SK-N-SH (cell line): Measurements from ENCODE around the gene OGDH. TPM values are rescaled to one million over a fixed set of nuclear protein-coding genes. Genes with fewer than 3 reads are reported as not detected.

Experiments used
- CTCF ChIA-PET: fragments of 300-600, 350-600 bp; formaldehyde crosslinking; extraction: SDS; loops from one replicate; lab custom pipeline; 2021; lab: Yijun Ruan, JAX
- POLR2A ChIA-PET: fragments of 350-600 bp; sonication (Branson Sonifier 250); formaldehyde crosslinking; extraction: SDS; loops from one replicate; lab custom pipeline; 2020; ENCODE audit warnings: antibody characterized with exemption, inconsistent platforms; lab: Yijun Ruan, JAX
- DNase-seq: peaks from one replicate; pipeline ENCODE4 v3.0.0; 2012
- H2AFZ ChIP-seq: fragments of 200-600 bp; sonication (generic); 2 replicates; pipeline ENCODE4 v1.8.1; 2016; ENCODE audit warnings: antibody characterized with exemption, mild to moderate bottlenecking, low read depth
- H3F3A ChIP-seq: fragments of 200-600 bp; sonication (generic); replicated peaks from 2 replicates; pipeline ENCODE3; 2016; ENCODE audit warnings: antibody characterized with exemption, mild to moderate bottlenecking; ENCODE audit not compliant: insufficient read depth
- H3K27ac ChIP-seq, 2 experiments: fragments of 200-500 bp in 1 of 2; fragments of 200-600 bp in 1 of 2; sonication (Bioruptor generic) in 1 of 2; sonication (generic), shearing (Covaris generic) in 1 of 2; 2 replicates each; pipeline versions ENCODE4 v1.5.1 to v1.6.1; 2014 to 2016; ENCODE audit warnings: low read depth in 2 of 2, inconsistent platforms in 1 of 2, low read length in 1 of 2, mild to moderate bottlenecking in 1 of 2, mixed read lengths in 1 of 2
- H3K27me3 ChIP-seq: fragments of 200-600 bp; sonication (generic), shearing (Covaris generic); 2 replicates; pipeline ENCODE4 v1.6.1; 2016; ENCODE audit warnings: mixed run types; ENCODE audit not compliant: insufficient read depth
- H3K36me3 ChIP-seq, 2 experiments: fragments of 200-500 bp in 1 of 2; fragments of 200-600 bp in 1 of 2; sonication (Bioruptor generic) in 1 of 2; sonication (generic) in 1 of 2; replicated peaks in 1 of 2; 2 replicates each; pipeline versions ENCODE3 to v1.5.1; 2014 to 2016; ENCODE audit warnings: low read length in 1 of 2, mild to moderate bottlenecking in 1 of 2; ENCODE audit not compliant: insufficient read depth in 2 of 2, control insufficient read depth in 1 of 2
- H3K4me1 ChIP-seq, 2 experiments: fragments of 200-500 bp in 1 of 2; fragments of 200-600 bp in 1 of 2; sonication (Bioruptor generic) in 1 of 2; sonication (generic), shearing (Covaris generic) in 1 of 2; 2 replicates each; pipeline versions ENCODE4 v1.5.1 to v1.6.1; 2014 to 2016; ENCODE audit warnings: low read depth in 1 of 2, low read length in 1 of 2, mixed run types in 1 of 2; ENCODE audit not compliant: insufficient read depth in 2 of 2, control insufficient read depth in 1 of 2
- H3K4me2 ChIP-seq: fragments of 200-600 bp; sonication (generic), shearing (Covaris generic); 2 replicates; pipeline ENCODE4 v1.6.1; 2017; ENCODE audit warnings: mixed run types
- H3K4me3 ChIP-seq, 2 experiments: fragments of 200-500 bp in 1 of 2; fragments of 200-600 bp in 1 of 2; sonication (Bioruptor generic) in 1 of 2; sonication (generic), shearing (Covaris generic) in 1 of 2; 2 replicates each; pipeline versions ENCODE4 v1.5.1 to v1.8.1; 2014 to 2016; ENCODE audit warnings: low read depth in 2 of 2, inconsistent platforms in 1 of 2, low read length in 1 of 2, mild to moderate bottlenecking in 1 of 2, mixed read lengths in 1 of 2, moderate library complexity in 1 of 2
- H3K79me2 ChIP-seq: fragments of 200-600 bp; sonication (generic); 2 replicates; pipeline ENCODE4 v1.8.1; 2017; ENCODE audit warnings: mild to moderate bottlenecking; ENCODE audit not compliant: insufficient read depth
- H3K9ac ChIP-seq: fragments of 200-600 bp; sonication (generic); 2 replicates; pipeline ENCODE4 v1.6.1; 2017; ENCODE audit warnings: mixed run types
- H3K9me2 ChIP-seq: fragments of 200-600 bp; sonication (generic); 2 replicates; pipeline ENCODE4 v1.6.1; 2017; ENCODE audit warnings: mixed run types
- H3K9me3 ChIP-seq: fragments of 200-600 bp; sonication (generic); 2 replicates; pipeline ENCODE4 v1.6.1; 2017; ENCODE audit warnings: mixed run types, mild to moderate bottlenecking, moderate library complexity
- H4K20me1 ChIP-seq: fragments of 200-600 bp; sonication (generic); 2 replicates; pipeline ENCODE4 v1.6.1; 2017; ENCODE audit warnings: mild to moderate bottlenecking, mixed run types; ENCODE audit not compliant: insufficient read depth
- CHD2 ChIP-seq: fragments of 150-350 bp; IDR thresholded peaks from 2 replicates; pipeline ENCODE4 v1.6.1; 2018; ENCODE audit warnings: low read length; ENCODE audit not compliant: partially characterized antibody
- EZH2phosphoT487 ChIP-seq: fragments of 200-600 bp; sonication (generic); IDR thresholded peaks from 2 replicates; pipeline ENCODE4 v1.6.1; 2017; ENCODE audit warnings: low read depth, mixed run types, mild to moderate bottlenecking, antibody characterized with exemption, moderate library complexity, borderline replicate concordance
- FOSL2 ChIP-seq: IDR thresholded peaks from 2 replicates; pipeline ENCODE4 v1.4.0; 2012; ENCODE audit warnings: low read depth, mild to moderate bottlenecking, moderate library complexity, borderline replicate concordance
- FOXJ3 ChIP-seq: sonication (generic); formaldehyde crosslinking; IDR thresholded peaks from 2 replicates; pipeline ENCODE4 v1.5.1; 2020; ENCODE audit warnings: mild to moderate bottlenecking, missing genetic modification reagents
- GABPA ChIP-seq: IDR thresholded peaks from 2 replicates; pipeline ENCODE4 v1.4.0; 2012; ENCODE audit warnings: low read depth, mild to moderate bottlenecking
- MAX ChIP-seq: IDR thresholded peaks from 2 replicates; pipeline ENCODE4 v1.4.0; 2012; ENCODE audit warnings: low read depth
- PBX3 ChIP-seq: IDR thresholded peaks from 2 replicates; pipeline ENCODE4; 2012
- REST ChIP-seq: IDR thresholded peaks from 2 replicates; pipeline ENCODE4 v1.6.1; 2012; ENCODE audit warnings: mild to moderate bottlenecking, low read depth, low read length, moderate library complexity
- RXRA ChIP-seq: IDR thresholded peaks from 2 replicates; pipeline ENCODE4 v1.4.0; 2012; ENCODE audit warnings: low read depth, mild to moderate bottlenecking, borderline replicate concordance
- USF1 ChIP-seq: IDR thresholded peaks from 2 replicates; pipeline ENCODE4 v1.4.0; 2012; ENCODE audit warnings: low read depth, borderline replicate concordance
- USF2 ChIP-seq: fragments of 150-350 bp; IDR thresholded peaks from 2 replicates; pipeline ENCODE4 v1.6.1; 2017; ENCODE audit warnings: antibody characterized with exemption, low read length, low read depth, borderline replicate concordance
- WGBS: methylation state at CpG from one replicate; pipeline ENCODE4 v1.1.6; 2017; ENCODE audit warnings: low lambda C conversion rate; 5-methylcytosine and 5-hydroxymethylcytosine counted together
- polyA plus RNA-seq, 3 experiments: library from polyadenylated mRNA; depleted of rRNA; stranded (reverse); fragments of >200 nt; gene quantifications; 2 replicates each; pipeline ENCODE4 v1.2.3, GENCODE V29; 2012

The OGDH gene
- polyA plus RNA-seq, 1 of the 3 experiments (the other 2 are of a cell fraction) = 69.4 TPM

GRCh38 chr7:44685723-44686122, 79.3 kb downstream of the OGDH start (continued):
- no peak for TF ChIP-seq REST

- Histone ChIP-seq H3F3A (peaks cover 12% of the 10 kb centered on the region), H3K4me2 (no peak overlapping the region), H3K4me1 (0 out of 4 replicates have a peak, but pooled peaks cover 0 to 3% of the 10 kb centered on the region in 2 experiments), H3K9me2 (no peaks in the 10 kb centered on the region), H3K36me3 (peaks cover 11 to 13% of the 10 kb centered on the region in 2 experiments), H4K20me1 (no peaks in the 10 kb centered on the region), H3K27me3 (no peaks in the 10 kb centered on the region), H3K9me3 (no peaks in the 10 kb centered on the region), H2AFZ (no peak overlapping the region), H3K27ac (no peak overlapping the region), H3K4me3 (no peak overlapping the region), H3K79me2 (no peaks in the 10 kb centered on the region), H3K9ac (no peak overlapping the region)
- POLR2A ChIA-PET = no interaction called here
- CTCF ChIA-PET = interaction anchor here (0.8 kb wide), 1 partner anchor 49 kb away, joined by 4 read pairs; no protein-coding TSS in a partner anchor
- DNase-seq = no peak
- TF ChIP-seq FOXJ3 (CRISPR knock-in tag) (no peak), EZH2phosphoT487 (no peak), CHD2 (no peak), PBX3 (no peak), USF2 (no peak), FOSL2 (no peak), USF1 (no peak), RXRA (no peak), GABPA (no peak), MAX (no peak)
- 95% methylated on average over 2 of the region's 2 CpGs for WGBS
Measured at GRCh38 chr7:44689427-44689826, 83.0 kb downstream of the OGDH start.
